GM21737 (cell line): Measurements from ENCODE around the gene DBNL.

Experiments
- ATAC-seq: cut with Tn5 transposase; IDR thresholded peaks from one replicate; pipeline ENCODE4 v1.9.1; 2021; ENCODE audit warnings: mild to moderate bottlenecking, moderate library complexity; ENCODE audit not compliant: unreplicated experiment

DBNL gene

DNA sequence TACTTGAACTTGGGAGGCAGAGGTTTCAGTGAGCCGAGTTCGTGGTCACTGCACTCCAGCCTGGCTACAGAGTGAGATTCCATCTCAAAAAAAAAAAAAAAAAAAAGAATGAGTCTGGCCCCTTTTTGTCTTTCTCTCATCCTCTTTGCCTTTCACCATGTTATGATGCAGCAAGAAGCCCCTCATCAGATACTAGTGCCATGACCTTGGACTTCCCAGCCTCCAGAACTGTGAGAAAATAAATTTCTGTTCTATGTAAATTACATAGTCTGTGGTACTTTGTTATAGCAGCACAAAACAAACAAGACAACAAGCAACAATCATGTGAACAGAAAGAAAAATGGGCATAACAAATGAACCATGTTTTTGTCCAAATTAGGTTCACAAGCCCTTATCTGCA is 2.3 kb upstream of the DBNL start:
- ATAC-seq, result no peak

DNA sequence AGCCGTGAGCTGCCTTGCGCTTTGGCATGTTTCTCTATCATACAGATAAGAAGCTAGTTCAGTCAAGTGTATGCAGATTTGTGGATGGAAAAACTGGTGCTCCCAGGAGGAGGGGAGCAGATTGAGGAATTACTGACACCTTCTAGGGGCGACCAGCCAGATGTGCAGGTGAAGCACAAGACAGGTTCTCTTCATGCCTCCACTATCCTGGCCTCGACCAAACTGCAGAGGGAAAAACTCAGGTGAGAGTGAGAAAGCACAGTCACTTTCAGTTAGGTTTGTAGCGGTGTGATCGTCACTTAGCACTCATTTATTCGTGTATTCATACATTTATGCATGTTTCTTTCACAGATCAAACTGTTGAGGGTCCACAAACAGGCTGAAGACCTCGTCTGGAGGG is 600 bp upstream of the DBNL start:
- ATAC-seq, result no peak

DNA sequence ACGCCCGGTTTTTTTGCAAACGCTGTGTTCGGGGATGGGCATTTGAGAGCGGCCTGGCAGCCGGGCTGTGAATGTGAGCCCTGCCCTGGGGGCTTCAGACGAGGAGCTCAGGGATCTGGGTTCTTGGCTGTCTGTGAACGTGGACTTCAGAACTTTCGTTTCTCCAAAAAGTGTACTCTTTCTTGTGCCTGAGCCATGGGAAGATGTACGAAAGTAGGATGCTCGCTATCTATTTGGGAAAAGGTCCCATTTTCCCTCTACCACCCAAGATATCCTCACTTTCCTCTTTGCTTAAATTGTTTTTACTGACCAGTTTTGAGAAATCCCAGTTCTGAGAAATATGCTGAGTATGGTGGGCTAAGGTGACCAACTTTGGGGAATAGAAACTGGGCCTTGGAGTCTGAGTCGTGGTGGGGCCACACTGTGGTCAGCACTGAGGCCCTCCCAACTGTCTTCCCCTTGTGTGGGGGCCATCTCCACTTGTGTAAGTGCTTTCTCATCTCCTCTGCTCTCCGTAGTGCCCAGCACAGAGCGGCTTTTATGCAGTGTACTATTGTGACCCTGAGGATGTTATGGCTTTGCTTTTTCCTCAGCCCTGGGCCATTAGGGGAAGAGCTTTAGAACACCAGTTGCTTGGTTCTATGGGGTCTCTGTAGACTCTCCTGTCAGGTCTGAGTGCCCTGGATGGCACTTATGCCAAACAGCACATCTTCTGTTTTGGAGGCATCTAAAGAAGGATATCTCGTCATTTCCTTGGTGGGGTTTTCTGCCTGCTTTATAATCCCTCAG is 918 bp downstream of the DBNL start:
- ATAC-seq, result no peak

DNA sequence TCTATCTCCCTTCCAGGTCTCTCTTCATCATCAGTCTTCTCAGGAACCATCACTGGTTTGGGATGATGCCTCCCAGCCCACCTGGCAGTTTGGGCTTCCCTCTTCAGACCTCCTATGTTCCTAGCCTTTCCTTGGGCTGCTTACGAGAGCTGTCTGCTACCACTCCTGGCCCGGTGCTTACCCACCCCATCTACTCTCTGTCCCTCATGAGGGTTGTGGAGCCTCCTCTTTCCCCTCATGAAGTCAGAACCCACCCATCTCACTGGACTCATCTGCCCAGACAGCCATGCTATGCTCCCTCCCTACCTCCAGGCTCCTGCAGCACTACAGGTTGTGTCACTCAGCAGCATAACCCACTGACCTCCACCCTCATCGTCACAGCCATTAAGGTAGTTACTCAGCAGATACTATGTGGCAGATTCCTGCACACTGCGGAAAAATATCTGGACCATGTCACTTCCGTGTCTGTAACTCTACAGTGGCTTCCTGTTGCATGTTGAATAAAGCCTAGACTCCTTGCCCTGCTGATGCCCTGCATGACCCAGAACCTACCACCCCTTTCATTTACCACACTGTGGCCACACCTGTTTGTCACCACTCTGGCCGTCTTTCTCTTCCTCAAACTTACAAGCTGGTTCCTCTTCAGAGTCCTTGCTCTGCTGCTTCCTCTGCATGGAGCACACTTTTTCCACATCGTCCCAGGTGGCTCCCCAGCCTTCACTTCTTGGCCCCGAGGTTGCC is 2.0 kb downstream of the DBNL start:
- peak; percentile 55 for ATAC-seq

DNA sequence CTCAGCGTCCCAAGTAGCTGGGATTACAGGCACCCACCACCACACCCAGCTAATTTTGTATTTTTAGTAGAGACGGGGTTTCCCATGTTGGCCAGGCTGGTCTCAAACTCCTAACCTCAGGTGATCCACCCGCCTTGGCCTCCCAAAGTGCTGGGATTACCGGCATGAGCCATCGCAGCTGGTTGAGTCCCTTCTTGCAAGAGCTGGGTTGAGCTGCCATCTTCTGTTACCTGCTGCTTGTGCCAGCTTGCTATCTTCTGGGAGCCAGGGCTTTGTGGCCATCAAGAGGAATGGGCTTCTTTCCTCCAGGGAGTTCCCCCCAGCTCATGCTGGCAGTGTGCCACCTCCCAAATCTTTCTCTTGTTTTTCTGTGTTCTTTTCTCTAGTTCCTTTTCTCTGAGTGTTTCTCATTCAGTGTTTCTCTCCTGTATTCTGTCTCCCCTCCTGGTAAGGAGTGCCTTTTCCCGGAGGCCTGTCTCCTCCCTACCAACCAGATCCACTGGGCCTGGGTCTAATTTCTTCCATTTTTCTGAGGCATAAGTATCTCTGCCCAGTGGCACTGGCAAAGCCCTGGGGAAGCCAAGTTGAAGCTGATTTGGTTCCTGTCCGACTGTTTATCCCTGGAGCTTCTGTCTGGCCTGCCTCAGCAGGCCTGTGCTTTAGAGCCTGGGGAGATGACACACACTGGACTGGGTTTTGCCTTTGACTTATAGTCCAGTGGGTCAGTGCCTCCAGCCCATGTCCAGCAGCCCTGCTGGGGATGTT is 3.7 kb downstream of the DBNL start:
- no peak for ATAC-seq

DNA sequence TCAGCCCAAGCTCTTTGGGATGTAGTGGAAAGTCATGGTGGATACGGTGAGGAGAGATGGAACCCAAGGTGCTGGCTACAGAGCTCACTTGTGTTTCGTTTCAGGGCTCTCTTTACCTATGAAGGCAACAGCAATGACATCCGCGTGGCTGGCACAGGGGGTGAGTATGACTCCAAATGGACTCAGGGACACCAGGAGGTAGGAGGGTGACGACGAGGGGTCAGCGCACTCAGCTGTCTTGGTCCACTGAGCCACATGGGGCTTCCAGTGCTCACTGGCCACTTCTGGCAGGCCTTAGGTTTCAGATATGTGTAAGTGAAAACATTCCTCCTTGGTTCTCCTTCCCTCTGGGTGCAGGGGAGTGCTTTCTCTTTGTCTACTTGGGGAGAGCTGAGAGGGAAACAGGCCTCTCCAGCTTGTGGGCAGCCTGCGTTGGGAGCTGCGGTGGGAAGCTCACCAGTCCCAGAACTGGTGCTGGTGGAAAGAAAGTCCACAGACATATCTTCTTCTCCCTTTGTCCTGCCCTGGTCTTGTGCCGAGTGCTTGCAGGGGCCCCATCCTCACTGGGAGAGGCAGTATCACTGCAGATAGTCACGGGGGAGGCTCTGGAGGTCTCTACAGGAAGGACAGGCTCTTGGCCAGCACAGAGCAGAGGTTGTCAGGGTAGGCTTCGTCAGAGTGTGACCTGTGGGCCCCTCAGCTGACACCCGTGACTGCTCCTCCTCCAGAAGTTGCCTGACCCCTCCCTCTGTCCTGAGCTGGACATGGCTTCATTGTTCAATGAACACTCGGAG is 5.8 kb downstream of the DBNL start:
- ATAC-seq, result no peak

DNA sequence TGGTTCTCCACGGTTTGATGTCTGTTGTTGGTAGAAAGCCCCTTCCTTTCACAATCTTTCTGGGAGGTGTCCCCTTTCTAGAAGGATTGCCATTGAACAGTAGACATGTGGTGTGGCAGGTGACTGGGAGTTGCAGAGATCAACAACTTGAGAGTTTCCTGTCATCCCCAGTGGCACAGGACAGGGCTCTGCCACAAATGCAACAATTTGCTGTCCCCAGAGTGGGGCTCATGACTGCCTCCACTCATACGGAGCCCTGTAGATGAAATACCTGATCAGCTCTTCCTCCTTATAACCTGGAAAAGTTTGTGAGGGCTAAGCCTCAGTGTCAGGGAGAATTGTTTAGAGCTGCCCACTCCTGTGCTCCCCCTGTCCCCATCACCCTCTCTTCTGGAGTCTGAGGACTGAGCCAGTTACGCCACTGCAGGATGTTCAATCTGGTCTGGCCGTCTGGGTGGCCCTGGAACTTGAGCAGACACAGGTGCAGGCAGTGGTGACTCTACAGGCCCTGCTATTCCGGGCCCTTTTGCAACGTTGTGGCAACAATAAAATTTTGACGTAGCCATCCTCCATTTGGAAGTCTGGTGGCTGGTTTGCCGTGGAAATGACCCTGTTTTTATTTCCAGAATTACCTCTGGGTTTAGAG is 6.5 kb downstream of the DBNL start:
- no peak for ATAC-seq

DNA sequence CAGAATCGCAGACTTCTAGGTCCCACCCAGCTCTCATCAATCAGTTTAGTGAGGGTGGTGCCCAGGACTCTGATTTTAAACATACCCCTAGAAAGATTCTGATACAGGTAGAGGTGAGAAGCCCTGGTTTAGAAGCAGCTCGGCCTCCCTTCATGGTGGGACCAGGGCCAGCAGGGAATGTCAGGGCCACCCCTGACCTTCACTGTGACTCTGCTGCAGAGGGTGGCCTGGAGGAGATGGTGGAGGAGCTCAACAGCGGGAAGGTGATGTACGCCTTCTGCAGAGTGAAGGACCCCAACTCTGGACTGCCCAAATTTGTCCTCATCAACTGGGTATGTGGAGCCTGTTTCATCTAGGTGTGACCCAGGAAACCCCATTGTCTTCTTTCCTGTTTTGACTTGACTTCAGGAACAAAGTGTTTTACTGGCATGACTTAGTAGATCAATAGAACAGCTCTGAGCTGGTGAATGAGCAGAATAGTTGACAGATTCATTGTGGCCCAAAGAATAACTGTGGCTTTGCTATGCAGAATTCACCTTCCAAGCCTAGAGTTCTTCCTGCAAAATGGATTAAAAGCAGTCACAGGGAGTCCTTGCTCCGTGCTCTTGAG is 7.2 kb downstream of the DBNL start:
- ATAC-seq, result no peak

DNA sequence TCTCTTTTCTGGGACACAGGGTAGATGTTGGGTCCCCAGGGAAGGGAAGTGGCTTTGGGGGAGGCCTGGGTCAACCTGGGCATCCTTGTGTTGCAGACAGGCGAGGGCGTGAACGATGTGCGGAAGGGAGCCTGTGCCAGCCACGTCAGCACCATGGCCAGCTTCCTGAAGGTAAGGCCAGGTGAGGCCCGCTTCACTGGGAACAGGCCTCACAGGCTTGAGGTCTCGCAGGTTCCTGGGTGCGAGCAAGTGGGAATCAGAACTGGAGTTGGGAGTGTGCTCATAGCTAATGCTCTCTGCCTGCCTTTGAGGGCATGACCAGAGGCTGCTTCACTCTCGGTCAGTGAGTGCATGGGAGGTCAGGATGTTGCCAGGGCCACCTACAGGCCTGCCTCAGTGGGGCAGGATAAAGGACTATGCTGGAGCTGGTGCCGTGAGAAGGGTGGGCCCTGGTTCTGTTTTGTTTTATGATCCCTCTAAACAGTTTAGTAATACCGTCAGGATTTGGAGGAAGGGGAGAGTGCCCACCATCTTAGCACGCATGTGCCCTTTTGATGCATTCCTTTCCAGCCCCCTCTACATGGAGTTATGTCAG is 8.4 kb downstream of the DBNL start:
- no peak for ATAC-seq

DNA sequence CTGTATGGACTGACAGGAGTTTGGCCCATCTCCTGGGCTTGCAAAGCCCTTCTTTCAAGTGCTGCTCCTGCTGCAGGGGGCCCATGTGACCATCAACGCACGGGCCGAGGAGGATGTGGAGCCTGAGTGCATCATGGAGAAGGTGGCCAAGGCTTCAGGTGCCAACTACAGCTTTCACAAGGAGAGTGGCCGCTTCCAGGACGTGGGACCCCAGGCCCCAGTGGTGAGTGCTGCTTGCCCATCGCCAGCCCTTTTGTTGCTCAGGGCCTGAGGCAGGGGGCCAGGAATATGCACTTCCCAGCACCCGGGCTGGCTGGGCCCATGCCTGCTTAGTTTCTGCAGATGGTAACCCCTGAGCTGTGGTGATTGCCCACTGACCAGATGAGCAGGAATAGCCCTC is 12.2 kb downstream of the DBNL start:
- ATAC-seq, result no peak

DNA sequence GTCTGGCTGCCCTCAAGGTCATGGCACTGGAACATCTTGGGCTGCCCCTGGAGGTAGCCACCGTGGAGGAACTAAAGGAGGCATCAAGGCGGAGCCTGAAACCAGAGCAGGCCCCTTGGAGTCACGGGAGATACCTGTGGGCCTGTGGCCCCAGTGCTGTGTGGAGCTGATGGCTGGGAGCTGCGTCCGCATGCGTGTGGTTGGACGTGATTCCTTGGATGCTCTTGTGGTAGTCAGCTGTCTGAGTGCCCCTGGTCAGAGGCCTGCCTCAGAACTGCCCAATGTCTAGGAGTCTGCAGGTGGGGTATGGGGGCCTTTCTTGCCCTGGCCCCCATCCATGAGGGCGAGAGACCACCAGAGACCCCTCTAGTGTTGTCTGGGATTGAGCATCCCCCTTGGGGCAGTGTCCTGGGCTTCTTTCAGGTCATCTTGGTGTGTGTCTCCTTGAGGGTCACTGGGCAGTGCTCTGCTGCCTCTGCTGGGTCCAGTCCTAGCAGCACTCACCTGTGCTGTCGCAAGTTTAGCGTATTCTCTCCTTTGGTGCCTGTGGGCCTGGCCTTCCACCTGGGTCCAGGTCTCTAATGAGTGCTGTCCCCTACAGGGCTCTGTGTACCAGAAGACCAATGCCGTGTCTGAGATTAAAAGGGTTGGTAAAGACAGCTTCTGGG is 12.8 kb downstream of the DBNL start:
- no peak for ATAC-seq

DNA sequence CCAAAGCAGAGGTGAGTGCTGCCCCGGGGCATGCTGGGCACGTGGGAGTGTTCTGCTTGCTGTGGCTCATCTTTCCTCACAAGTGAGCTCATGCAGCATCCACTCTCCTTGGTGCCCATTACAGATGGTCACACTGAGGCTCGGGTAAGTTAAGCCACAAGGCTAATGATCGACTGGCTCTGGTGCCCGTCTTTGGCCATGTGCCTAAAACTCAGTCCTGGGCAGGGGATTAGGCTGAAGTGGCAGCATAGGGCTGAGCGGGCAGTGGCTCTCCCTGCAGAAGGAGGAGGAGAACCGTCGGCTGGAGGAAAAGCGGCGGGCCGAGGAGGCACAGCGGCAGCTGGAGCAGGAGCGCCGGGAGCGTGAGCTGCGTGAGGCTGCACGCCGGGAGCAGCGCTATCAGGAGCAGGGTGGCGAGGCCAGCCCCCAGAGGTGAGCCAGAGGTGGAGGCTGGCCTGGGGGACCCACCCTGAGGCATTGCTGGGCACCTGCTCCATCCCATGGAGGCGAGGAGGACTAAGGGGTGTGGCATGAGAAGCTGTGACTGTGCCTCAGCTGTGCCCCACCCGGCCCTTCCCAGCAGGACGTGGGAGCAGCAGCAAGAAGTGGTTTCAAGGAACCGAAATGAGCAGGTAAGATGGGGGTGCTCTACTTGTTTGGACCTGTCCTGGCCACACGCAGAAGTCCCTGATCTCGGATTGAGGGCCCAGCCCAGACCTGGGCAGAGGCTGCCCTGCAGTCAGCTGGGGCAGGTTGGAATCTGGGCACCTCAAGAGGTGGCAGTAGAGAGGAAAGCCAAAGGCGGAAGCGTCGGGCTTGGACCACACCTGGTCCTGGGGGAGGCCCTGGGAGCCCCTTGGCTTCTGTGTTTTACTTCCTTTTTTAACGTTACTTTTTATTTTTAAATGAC is 13.6 kb downstream of the DBNL start:
- ATAC-seq, result no peak

DNA sequence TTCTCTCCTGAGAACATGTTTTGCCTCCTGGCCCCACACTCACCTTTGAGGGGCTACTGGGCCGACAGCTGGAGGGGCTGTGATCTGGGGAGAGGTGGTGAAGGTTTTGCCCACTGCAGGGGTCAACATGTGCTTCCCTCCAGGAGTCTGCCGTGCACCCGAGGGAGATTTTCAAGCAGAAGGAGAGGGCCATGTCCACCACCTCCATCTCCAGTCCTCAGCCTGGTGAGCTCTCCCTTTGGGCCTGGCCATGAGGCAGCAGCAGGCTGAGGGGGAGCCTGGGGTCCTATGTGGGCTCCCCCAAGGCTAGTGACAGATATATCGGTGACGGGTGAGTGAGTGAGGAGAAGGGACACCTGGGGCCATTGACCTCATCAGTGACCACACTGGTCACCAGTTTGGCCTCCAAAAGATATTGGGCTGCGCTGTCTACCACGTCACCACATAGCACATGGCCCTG is 14.3 kb downstream of the DBNL start:
- no peak for ATAC-seq

DNA sequence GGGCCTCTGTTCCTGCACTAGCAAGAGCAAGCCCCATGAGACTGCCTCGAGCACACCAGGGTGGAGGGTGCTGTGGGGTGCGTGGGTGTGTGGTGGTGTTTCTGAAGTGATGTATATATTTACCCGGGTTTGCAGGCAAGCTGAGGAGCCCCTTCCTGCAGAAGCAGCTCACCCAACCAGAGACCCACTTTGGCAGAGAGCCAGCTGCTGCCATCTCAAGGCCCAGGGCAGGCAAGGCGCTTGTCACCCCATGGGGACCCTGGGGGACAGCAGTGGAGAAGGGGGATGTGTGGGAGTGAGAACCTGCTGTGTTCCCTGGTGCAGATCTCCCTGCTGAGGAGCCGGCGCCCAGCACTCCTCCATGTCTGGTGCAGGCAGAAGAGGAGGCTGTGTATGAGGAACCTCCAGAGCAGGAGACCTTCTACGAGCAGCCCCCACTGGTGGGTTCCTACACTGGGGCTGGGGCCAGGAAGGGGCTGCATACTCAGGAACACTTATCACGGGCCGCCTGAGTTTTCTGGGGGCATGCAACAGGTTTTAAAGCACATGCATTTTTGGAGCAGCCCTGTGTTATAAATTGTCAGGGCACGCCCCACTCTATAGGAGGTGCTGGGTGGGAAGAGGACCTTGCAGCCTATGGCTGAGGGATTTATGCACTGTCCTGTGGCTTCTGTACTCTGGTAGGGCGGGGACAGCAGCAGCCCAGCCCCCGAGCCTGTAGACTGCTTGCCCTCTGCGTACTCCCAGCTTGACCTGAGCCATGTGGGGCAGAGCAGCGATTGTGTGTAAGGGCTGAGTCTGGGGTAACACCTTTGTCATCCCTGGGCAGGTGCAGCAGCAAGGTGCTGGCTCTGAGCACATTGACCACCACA is 15.0 kb downstream of the DBNL start:
- no peak for ATAC-seq

DNA sequence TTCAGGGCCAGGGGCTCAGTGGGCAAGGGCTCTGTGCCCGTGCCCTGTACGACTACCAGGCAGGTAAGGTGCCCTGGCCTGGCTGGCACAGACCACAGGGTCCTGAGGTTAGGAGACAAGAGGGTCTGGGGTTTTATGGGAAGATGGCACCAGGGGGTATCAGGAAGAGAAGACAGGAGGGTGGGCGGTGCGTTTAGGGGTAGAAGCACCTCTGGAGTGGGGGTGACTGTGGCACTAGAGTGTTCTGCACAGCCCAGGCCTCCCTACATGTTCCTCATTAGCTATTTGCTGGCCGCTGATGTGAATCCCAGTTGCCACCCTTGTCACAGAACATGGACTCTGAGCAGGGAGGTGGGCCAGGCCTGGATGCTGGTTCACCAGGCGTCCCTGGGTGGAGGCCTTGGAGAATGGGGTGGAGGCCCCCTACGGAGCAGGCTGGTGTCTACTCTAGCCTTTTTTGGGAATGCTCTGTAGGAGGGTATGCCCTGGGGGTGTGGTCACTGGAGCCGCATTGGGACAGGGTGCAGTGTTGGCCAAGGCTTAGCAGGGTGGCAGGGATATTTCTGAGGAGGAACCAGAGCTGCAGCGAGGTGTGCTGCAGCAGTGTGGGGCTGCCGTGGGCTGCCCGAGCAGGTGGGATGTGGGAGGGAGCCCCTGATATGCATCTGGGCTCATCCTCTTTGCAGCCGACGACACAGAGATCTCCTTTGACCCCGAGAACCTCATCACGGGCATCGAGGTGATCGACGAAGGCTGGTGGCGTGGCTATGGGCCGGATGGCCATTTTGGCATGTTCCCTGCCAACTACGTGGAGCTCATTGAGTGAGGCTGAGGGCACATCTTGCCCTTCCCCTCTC is 15.8 kb downstream of the DBNL start:
- no peak for ATAC-seq
